GM19467 (cell line): ENCODE results near the gene MTREX.

Experiments used
- ATAC-seq: cut with Tn5 transposase; IDR thresholded peaks from one replicate; pipeline ENCODE4 v1.9.1; 2021; ENCODE audit warnings: mild to moderate bottlenecking, moderate library complexity; ENCODE audit not compliant: unreplicated experiment

The MTREX gene

DNA sequence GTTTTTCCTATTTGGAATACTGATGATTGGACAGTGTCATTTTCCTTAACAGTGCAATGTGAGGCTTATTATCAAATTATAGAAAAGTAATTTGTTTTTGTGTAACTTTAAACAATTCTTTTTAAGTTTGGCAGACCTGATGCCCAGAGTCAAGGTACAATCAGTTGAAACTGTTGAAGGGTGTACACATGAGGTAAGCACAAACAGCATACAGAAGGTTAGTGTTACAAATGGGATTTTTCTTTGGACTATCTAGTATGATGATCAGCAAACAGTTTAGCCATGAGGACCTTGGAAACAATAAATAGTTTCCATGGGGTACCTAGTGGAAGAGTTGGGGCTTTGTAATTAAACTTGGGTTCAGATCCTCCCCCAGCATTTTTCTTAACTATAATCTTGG, 16.2 kb downstream of the MTREX start:
- no peak for ATAC-seq

DNA sequence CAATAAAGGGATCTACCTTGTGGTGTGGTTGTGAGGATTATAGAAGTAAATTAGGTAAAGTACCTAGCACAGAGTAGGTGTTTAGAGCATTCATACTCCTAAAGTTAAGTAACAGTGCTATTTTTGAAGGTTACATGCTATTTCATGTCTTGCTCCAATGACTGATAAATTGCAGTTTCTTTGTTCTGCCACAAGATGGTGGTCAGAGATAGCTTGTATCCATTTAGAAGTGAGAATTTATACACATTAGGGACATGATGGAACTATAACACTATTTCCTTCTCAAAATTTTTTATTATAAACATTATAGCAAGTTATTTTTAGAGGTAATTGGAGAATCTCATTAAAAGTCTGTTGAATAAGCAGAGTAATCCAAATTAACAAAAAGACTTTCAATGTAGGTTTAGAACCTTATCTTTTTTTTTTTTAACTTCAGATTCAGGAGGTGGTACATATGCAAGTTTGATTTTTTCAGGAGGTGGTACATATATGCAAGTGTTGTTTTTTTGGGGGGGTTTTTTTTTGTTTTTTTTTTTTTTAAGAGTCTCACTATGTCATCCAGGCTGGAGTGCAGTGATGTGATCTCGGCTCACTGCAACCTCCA, 17.1 kb downstream of the MTREX start:
- ATAC-seq, result no peak

DNA sequence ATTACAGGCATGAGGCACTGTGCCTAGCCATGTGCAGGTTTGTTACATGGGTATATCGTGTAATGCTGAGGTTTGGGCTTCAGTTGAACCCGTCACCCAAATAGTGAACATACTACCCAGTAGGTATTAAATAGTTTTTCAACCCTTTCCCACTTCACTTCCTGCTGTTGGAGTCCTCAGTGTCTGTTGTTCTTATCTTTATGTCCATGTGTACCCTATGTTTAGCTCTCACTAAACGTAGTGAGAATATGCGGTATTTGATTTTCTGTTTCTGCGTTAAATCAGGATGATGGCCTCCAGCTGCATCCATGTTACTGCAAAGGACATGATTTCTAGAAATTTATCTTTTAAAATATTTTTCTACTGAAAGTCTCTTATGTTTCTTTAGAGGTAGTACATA, 17.8 kb downstream of the MTREX start:
- ATAC-seq, result no peak

DNA sequence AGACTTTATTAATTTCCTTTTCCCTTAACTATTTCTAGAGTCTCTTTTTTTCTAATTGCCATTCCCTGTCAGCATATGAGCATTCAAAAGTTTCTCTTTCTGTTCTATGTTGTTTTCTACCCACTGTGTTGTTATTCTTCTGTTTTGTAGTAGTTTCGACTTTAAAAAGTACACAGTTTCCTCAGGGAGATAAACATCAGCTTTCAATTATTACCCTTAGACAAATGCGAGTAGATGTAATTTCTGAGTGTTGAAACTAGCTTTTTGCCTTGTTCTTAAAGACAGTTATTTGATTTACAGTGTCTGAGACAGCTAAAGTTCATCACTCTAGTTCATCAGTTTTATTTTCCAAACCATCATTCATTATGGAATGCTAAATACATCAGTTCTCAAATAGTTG, 19.5 kb downstream of the MTREX start:
- no peak for ATAC-seq

DNA sequence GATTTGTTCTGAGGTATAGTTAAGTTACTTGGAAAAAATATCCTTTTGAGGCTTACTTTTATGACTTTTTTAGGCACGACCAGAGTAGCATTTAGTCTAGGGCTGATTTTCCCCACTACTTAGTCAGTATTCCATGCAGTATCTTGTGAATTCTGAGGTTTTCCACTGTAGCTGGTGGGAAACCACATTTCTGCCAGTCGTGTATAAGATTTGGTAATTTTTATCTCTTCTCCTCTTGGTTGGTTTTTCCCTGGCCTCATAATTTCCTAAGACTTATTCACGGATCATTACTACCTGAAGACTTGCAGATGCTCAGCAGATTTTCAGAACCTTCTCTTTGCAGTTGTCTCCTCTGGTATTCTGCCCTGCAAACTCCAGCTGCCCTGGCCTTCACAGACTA, 23.5 kb downstream of the MTREX start:
- ATAC-seq, result no peak

DNA sequence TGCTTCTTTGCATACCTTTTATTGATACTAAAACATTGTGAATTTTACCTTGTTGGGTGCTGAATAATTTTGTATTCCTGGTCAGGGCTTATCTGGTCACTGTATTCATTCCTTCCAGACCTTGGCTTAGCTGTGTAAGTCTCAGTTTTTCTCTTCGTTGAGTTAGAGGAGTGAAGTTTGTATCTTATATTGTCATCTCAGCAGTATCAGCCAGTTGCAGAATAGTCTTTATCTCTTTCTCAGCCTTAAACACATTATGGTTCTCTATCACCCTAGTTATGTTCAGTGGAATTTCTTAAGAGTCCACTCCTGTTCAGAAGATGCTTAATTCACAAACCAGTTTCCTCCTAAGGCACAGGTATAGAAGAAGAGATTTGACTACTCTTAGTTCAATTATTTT, 25.2 kb downstream of the MTREX start:
- no peak for ATAC-seq

DNA sequence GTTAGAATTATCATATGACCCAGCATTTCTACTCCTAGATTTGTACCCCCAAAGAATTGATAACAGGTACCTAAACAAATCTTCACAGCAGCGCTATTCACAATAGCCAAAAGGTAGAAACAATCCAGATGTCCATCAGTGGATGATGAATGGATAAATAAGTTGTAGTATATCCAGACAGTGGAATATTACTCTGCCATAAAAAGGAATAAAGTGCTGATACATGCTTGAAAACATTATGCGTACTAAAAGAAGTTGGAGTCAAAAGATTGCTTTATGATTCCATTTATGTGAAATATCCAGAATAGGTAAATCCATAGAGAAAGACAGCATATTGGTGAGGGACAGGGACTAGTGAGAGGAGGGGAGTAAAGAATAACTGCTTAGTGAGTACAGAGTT, 26.0 kb downstream of the MTREX start:
- ATAC-seq, result no peak

DNA sequence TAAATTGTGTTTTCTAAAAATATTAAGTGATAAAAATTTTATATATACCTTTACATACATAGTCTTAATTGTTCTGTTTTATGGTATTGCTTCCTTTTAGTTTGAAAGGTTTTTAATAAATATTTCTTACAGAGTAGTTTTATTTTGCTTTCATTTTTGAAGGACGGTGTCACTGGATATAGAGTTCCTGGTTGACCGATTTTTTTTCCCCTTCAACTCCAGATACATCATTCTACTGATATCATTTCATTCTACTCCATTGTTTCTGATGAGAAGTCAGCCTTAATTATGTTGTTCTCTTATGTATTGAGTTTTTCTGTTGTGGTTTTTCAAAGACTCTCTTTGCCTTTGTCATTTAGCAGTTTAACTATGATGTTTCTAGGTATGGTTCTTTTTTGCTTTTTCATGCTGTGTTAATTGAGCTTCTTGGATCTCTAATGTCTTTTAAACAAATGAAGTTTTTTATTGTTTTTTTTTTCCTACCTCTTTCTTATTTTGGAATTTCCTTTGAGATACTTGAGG, 30.4 kb downstream of the MTREX start:
- ATAC-seq, result no peak

DNA sequence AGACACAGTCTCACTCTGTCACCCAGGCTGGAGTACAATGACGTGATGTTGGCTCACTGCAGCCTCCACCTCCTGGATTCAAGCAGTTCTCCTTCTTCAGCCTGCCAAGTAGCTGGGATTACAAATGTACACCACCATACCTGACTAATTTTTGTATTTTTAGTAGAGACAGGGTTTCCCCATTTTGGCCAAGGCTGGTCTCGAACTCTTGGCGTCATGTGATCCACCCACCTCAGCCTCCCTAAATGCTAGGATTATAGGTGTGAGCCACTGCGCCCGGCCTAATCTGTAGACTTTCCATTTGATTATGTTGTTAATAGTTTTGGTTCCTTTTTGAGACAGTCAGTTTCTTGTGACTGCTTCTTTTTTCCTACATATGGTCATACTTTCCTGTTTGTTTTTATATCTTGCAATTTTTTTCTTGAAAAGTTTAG, 31.0 kb downstream of the MTREX start:
- peak; percentile 47 for ATAC-seq

DNA sequence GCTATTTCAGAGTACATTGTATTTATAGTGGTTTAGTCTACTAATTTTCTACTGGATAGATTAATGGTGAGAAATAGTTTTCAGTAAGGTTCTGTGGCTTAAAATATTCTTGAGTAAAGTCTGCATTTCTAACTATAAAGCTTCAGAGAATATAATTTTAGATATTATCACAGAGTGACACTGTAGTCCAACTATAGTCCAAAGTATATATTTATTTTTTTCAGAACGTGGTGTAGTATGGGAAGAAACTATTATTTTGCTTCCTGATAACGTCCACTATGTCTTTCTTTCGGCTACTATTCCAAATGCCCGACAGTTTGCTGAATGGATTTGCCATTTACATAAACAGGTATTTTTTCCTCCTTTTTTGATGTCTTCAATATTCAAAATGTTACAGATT, 35.3 kb downstream of the MTREX start:
- ATAC-seq, result no peak

DNA sequence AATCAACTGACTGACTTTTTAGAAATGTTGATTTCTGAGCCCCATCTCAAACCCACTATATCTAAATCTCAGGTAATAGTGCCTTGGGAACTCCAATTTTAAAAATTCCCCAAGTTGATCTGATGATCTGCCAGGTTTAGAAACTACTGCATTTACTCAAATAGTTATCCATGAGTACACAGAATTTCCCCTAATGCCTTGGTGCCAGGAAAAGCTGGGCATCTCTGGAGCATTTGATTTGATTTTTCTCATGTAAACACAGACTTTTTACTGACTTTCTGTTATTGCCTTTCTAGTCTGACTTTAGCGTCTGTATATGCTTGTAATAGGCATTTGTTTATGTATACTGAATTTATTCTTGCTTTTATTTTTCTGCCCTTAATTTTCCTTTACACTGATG, 35.8 kb downstream of the MTREX start:
- no peak for ATAC-seq

DNA sequence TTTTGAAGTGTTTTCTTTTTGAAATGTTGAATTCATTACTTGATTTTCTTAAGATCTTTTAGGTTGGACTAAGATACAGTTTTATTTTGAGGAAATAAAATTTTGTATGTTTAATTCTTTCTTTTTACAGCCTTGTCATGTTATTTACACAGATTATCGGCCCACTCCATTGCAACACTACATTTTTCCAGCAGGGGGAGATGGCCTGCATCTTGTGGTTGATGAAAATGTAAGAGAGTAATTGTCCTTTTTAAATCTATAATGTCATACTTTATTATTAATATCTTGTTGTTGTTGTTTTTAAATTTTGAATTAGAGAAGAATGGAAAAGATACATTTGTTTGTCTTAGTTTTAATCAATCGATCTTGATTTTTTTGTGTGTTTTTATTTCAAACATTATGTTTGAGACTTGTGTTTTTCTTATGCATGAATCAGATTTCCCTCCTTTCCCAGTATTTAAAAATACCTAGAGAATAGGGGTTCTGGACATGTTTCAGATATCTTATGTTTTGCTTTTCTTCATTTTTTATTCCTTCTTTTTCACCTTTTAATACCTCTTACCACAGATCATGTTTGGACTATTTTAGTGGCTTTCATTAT, 36.7 kb downstream of the MTREX start:
- ATAC-seq, result no peak

DNA sequence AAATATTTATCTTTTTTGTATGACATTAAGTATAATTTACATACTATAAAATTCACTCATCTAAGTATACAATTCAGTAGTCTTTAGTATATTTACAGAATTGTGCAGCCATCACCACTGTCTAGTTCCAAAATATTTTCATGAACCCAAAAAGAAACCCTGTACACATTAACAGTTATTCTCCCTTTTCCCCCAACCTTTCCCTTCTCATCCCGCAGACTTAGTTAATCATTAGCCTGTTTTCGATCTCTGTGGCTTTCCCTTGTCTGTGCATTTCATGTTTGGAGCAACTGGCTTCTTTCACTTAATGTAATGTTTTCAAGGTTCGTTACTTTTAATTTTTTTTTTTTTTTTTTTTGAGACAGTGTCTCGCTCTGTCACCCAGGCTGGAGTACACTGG, 37.5 kb downstream of the MTREX start:
- ATAC-seq, result no peak

DNA sequence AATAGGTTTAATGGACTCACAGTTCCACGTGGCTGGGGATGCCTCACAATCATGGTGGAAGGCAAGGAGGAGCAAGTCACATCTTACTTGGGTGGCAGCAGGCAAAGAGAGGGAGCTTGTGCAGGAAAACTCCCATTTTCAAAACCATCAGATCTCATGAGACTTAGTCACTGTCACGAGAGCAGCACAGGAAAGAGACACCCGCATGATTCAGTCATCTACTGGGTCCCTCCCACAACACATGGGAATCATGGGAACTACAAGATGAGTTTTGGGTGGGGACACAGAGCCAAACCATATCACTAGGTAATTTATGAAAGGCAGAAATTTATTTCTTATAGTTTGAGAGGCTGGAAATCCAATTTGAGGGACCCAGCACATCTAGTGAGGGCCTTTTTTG, 40.0 kb downstream of the MTREX start:
- no peak for ATAC-seq

DNA sequence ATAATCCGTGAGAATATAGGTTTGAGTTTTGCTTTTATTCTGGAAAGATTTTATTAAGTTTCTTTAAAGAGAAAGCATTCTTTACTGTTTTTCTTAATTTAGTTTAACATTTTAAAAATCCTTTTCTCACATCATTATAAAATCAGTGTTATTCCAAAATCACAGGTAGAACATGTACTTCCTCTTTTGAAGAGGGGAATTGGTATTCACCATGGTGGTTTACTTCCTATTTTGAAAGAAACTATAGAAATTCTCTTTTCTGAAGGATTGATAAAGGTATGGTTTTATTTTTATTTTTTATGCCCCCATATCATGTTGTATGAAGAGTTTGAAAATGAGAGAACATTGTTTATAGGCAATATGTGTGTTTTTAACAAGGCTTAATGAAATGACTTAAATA, 43.0 kb downstream of the MTREX start:
- no peak for ATAC-seq

DNA sequence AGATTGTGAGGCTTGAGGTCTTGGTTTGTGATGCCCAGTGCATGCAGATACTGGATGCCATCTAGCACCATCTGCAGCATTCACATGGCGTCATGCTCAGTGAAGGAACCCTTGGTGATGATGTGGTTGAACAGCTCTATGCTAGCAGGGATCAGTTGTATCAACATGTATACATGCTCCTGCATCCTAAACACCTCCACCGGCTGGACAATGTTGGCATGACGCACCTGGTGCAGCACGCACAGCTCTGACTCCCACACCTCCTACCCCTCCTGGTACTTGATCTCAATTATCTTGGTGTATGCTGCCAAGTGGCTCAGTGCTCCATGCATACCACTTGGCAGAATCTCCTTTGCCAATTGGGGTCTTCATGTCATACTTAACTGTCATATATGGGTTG, 49.1 kb downstream of the MTREX start:
- ATAC-seq, result no peak

DNA sequence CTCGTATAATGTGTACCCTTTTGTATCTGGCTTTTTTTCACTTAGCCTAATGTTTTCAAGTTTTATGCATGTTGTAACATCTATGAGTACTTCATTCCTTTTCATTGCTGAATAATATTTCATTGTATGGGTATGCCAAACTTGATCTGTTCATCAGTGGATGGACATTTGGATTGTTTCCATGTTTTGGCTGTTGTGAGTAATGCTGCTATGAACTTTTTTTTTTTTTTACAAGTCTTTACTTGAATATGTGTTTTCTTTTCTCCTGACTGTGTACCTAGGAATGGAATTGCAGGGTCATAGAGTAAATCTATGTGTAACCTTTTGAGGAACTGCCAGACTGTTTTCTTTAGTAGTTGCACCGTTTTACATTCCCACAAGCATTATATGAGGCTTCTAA, 52.4 kb downstream of the MTREX start:
- no peak for ATAC-seq

DNA sequence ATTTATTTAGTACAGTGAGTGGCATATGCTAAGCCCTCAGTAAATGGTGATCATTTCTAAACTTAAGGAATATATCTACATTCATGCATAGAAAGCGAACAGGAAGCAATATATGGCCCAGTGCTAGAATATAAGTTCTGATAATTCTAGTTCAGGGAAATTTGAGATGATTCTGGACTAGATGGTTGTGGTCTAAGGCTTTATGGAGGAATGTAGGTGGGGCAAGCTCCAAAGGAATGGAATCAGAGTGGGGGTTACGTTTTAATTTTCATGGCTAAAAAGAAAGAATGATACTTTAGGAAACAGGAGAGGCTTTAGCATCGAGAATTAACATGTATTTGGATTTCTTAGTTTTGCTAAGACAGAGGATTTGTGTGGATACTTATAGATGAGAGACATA, 56.1 kb downstream of the MTREX start:
- ATAC-seq, result no peak

DNA sequence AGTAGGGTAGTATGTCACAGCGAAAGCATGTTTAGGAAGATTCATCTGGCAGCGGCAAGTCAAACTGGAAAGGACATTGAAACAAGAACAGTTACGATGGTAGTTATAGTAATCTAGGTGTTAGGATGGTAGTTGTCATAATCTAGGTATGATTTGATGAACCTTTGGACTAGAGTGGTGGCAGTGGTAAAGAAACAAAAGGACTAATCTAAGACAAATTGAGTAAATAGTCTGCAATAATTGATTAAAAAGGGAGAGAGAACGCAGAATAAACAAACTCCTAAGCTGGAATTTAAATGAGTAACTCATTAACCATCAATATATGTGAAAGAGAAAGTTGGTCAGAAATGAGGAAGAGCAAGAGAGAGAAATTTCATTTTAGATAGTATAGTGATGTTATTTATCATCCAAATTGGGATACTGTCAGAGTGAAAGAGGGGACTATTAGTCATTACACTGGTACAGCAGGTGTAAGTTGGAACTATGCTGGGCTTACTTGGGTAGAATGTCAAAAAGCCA, 56.8 kb downstream of the MTREX start:
- ATAC-seq, result peak; percentile 88

DNA sequence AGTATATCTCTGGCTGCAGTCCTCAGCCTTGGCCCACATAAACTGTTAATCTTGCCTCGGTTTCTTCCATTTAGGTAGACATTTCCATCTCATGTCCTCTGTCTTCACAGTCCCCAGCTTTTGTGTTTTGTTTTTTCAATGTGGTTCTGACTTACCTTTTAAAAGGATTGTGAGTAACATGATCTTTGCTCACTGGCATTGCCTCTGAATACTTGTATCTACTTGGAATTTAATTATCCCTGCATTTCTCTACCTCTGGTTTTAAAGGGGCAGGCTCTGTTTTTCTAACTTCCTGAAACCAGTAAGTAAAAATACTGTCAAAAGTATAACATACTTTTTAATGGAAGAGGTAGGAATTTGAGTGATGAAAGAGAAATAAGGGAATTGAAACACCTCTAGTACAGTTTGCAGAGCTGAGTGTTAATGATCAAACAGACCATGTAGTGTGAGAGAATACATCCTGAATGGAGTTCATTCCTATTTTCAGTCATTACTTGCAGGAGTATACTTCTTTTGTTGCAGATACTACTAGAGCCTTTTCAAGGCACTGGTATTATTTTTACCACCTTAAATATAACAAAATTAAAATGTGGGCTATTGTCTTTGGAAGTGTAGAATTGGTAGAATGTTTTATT, 62.6 kb downstream of the MTREX start:
- no peak for ATAC-seq

DNA sequence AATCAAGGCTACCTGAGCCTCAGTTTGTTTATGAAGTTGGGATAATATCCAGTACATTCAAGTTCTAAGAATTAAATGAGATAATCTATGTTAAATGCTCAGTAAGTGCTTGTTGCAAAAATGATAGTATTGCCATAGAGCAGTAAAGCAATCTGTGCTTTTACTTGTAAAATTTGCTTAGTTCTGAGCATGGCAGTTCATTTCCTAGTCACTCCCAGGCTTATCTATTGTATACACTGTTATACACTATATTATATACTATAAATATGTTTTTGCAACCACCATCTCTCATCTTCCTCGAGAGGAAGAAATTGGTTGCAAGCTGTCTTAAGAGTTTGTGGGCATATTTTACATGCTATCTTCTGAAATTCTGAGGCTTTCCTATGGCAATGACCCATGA, 63.4 kb downstream of the MTREX start:
- ATAC-seq, result no peak
